ENCODE data around the gene ANAPC5. TPM values are rescaled to one million over a fixed set of nuclear protein-coding genes. Genes with fewer than 3 reads are reported as not detected.

The ANAPC5 gene
- total RNA-seq, 4 donors from 2014 or later: 79.7 to 243 (median 107) TPM

DNA sequence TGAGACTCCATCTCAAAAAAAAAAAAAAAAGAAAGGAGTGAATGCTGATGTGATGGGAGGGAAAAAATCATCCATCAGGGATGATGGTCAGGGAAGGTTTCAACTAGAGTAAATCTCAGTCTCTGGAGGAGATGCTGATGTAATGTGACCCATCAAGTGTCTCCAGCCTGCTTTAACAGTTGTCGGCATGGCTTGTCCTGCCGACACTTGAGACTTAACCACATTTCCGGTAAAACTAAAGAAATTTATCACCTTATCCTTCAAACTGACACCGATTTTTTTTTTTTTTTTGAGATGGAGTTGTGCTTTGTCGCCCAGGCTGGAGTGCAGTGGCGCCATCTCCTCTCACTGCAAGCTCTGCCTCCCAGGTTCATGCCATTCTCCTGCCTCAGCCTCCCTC is 21.5 kb upstream of the ANAPC5 start:
- DNase-seq: no peak
- no peak for TF ChIP-seq CTCF (IDR thresholded peaks at IDR 0.05)
- TF ChIP-seq POLR2A (IDR thresholded peaks at IDR 0.05): no peak
- H3K4me3 ChIP-seq: no peak overlapping the region
- no peaks in the 10 kb centered on the region for H3K4me1 ChIP-seq
- no peaks in the 10 kb centered on the region for H3K9me3 ChIP-seq
- intact Hi-C loops (cut with DNase I; ENCODE audit: low total_unique reads): no loop called here
- H3K36me3 ChIP-seq: no peaks in the 10 kb centered on the region
- H3K27me3 ChIP-seq: no peaks in the 10 kb centered on the region
- no peak overlapping the region for H3K27ac ChIP-seq

DNA sequence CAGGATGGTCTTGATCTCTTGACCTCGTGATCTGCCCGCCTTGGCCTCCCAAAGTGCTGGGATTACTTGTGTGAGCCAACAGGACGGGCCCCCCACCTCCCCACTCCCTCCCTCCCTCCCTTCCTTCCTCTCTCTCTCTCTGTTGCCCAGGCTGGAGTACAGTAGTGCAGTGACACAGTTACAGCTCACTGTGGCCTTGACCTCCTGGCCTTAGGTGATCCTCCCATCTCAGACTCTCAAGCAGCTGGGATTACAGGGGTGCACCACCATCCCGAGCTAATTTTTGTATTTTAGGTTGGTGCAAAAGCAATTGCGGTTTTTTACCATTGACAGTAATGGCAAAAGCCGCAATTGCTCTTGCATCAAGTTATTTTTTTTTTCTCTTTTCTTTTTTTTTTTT is 19.2 kb upstream of the ANAPC5 start:
- Histone ChIP-seq H3K36me3 (no peaks in the 10 kb centered on the region), H3K9me3 (no peaks in the 10 kb centered on the region), H3K4me1 (no peaks in the 10 kb centered on the region), H3K27ac (no peak overlapping the region), H3K27me3 (no peaks in the 10 kb centered on the region), H3K4me3 (no peak overlapping the region)
- DNase-seq: no peak
- intact Hi-C loops (cut with DNase I; ENCODE audit: low total_unique reads): no loop called here
- TF ChIP-seq POLR2A (IDR thresholded peaks at IDR 0.05) (no peak), CTCF (IDR thresholded peaks at IDR 0.05) (no peak)

DNA sequence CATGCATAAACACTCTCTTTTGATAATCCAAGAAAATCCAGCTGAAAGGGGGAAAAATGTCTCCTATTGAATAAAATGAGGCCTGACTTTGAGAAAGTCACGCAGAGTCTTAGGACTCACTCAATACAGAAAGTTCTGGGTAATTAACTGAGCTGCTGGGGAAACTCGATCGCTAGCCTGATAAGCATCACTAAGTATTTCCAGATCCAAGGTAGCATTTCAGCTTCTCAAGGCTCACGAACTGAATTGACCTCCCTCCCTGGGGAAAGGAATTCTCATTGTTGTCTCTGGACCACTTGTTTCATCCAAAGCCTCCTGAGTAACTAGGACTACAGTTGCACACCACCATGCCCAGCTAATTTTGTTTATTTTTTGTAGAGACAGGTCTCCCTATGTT is 13.8 kb upstream of the ANAPC5 start:
- no peaks in the 10 kb centered on the region for H3K36me3 ChIP-seq
- no peaks in the 10 kb centered on the region for H3K4me1 ChIP-seq
- no peak overlapping the region for H3K27ac ChIP-seq
- H3K4me3 ChIP-seq: no peak overlapping the region
- no peak for DNase-seq
- intact Hi-C loops (cut with DNase I; ENCODE audit: low total_unique reads): no loop called here
- no peaks in the 10 kb centered on the region for H3K9me3 ChIP-seq
- H3K27me3 ChIP-seq: no peaks in the 10 kb centered on the region
- TF ChIP-seq CTCF (IDR thresholded peaks at IDR 0.05) (no peak), POLR2A (IDR thresholded peaks at IDR 0.05) (no peak)

GRCh38 chr12:121365416-121366062 is 13.3 kb upstream of the ANAPC5 start:
- intact Hi-C loops (cut with DNase I; ENCODE audit: low total_unique reads): no loop called here
- Histone ChIP-seq H3K4me1 (no peaks in the 10 kb centered on the region), H3K4me3 (no peak overlapping the region), H3K36me3 (no peaks in the 10 kb centered on the region), H3K27ac (no peak overlapping the region), H3K27me3 (no peaks in the 10 kb centered on the region), H3K9me3 (no peaks in the 10 kb centered on the region)
- TF ChIP-seq POLR2A (IDR thresholded peaks at IDR 0.05) (no peak), CTCF (IDR thresholded peaks at IDR 0.05) (no peak)
- DNase-seq: no peak

GRCh38 chr12:121364683-121365121 is 12.5 kb upstream of the ANAPC5 start:
- Histone ChIP-seq H3K27me3 (no peaks in the 10 kb centered on the region), H3K9me3 (no peaks in the 10 kb centered on the region), H3K36me3 (no peaks in the 10 kb centered on the region), H3K27ac (no peak overlapping the region), H3K4me1 (no peaks in the 10 kb centered on the region), H3K4me3 (no peak overlapping the region)
- TF ChIP-seq POLR2A (IDR thresholded peaks at IDR 0.05) (no peak), CTCF (IDR thresholded peaks at IDR 0.05) (no peak)
- DNase-seq: no peak
- intact Hi-C loops (cut with DNase I; ENCODE audit: low total_unique reads): no loop called here

All from uterus (tissue), 4 donors.